Measurements from ENCODE around the gene IRF1.

DNA sequence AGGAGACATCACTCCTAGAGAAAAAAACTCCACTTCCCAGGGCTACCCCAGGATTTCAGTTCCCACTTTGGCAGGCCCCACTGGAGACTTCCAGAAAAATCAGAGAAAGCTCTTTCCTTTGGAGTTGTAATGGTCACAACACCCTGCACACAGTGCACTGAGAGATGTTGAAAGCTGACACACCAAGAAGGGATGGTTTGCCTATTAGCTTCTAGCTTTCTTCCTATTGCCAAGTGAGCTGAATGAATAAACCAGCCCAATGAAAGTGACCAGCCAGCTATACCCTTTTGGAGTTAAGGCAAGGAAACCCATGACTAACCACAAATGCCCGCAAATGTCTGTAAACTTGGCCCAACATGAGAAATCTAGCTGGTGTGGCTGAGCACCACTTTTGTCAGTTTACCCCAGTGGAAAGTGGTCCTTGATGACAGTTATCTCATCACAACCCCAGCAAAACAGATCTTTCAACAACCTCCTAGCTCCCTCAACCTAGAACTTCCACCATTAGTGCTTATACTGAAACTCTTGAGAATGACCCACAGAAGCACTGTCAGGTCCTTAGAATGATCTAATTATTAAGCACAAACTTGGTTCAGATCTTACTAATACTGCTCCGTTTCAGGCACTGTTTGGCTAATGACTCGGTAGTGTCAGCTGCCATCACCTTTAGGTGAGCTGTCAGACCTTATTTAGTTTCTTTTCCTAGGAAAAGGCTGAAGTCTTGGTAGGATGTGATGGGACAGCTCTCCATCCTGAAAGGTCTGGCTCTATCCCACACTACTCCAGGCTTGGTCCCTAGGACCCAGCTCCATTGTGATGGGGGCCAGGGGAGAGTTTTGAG lies 11.2 kb downstream of the IRF1 start:
- TF ChIP-seq, protein P1, sequence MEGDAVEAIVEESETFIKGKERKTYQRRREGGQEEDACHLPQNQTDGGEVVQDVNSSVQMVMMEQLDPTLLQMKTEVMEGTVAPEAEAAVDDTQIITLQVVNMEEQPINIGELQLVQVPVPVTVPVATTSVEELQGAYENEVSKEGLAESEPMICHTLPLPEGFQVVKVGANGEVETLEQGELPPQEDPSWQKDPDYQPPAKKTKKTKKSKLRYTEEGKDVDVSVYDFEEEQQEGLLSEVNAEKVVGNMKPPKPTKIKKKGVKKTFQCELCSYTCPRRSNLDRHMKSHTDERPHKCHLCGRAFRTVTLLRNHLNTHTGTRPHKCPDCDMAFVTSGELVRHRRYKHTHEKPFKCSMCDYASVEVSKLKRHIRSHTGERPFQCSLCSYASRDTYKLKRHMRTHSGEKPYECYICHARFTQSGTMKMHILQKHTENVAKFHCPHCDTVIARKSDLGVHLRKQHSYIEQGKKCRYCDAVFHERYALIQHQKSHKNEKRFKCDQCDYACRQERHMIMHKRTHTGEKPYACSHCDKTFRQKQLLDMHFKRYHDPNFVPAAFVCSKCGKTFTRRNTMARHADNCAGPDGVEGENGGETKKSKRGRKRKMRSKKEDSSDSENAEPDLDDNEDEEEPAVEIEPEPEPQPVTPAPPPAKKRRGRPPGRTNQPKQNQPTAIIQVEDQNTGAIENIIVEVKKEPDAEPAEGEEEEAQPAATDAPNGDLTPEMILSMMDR (IDR thresholded peaks at IDR 0.05): no peak
- TF ChIP-seq POLR2AphosphoS5 (IDR thresholded peaks at IDR 0.05): no peak
